Hepatocyte (in vitro differentiated cells): ENCODE data around the gene SPATA9. TPM values are rescaled to one million over a fixed set of nuclear protein-coding genes. Genes with fewer than 3 reads are reported as not detected.
A peak's percentile ranks its signal among the peaks of the same experiment; 100 is the strongest.

Experiments used
- DNase-seq: peaks from one replicate; pipeline ENCODE4 v3.0.0-alpha.2; 2016; ENCODE audit warnings: low spot score
- H2AFZ ChIP-seq: fragments of 200-600 bp; sonication (generic); 2 replicates; pipeline ENCODE4 v1.6.0; 2016; ENCODE audit warnings: antibody characterized with exemption, mild to moderate bottlenecking
- H3K27ac ChIP-seq: fragments of 200-600 bp; sonication (generic); 2 replicates; pipeline ENCODE4 v1.5.1; 2016; ENCODE audit warnings: mild to moderate bottlenecking
- H3K27me3 ChIP-seq: fragments of 200-600 bp; sonication (generic); 2 replicates; pipeline ENCODE4 v1.6.1; 2016
- H3K36me3 ChIP-seq: fragments of 200-600 bp; sonication (generic); replicated peaks from 2 replicates; pipeline ENCODE4 v1.5.1; 2016; ENCODE audit warnings: low read depth; ENCODE audit not compliant: insufficient read depth
- H3K4me1 ChIP-seq: fragments of 200-600 bp; sonication (generic); 2 replicates; pipeline ENCODE4 v1.5.1; 2016; ENCODE audit warnings: mild to moderate bottlenecking, moderate library complexity; ENCODE audit not compliant: insufficient read depth
- H3K4me2 ChIP-seq: fragments of 200-600 bp; sonication (generic); 2 replicates; pipeline ENCODE4 v1.6.0; 2016
- H3K4me3 ChIP-seq: fragments of 200-600 bp; sonication (generic); 2 replicates; pipeline ENCODE4 v1.5.1; 2016; ENCODE audit warnings: mild to moderate bottlenecking
- H3K79me2 ChIP-seq: fragments of 200-600 bp; sonication (generic); 2 replicates; pipeline ENCODE4 v1.6.0; 2017; ENCODE audit warnings: mild to moderate bottlenecking
- H3K9me2 ChIP-seq: fragments of 200-600 bp; sonication (generic); replicated peaks from 2 replicates; pipeline ENCODE4 v1.6.0; 2017; ENCODE audit warnings: mild to moderate bottlenecking; ENCODE audit not compliant: insufficient read depth
- H3K9me3 ChIP-seq: fragments of 200-600 bp; sonication (generic); 2 replicates; pipeline ENCODE4 v1.5.1; 2016; ENCODE audit warnings: low read depth, mild to moderate bottlenecking
- H4K20me1 ChIP-seq: fragments of 200-600 bp; sonication (generic); 2 replicates; pipeline ENCODE4 v1.6.0; 2016; ENCODE audit warnings: mild to moderate bottlenecking; ENCODE audit not compliant: insufficient read depth, poor library complexity, severe bottlenecking
- CTCF ChIP-seq: fragments of 200-600 bp; sonication (generic); IDR thresholded peaks from 2 replicates; pipeline ENCODE4 v1.5.1; 2016; ENCODE audit warnings: antibody characterized with exemption, mild to moderate bottlenecking; ENCODE audit not compliant: poor library complexity
- EZH2 ChIP-seq: fragments of 200-600 bp; sonication (generic); IDR thresholded peaks from 2 replicates; pipeline ENCODE4 v1.6.1; 2016; ENCODE audit warnings: antibody characterized with exemption, mild to moderate bottlenecking, borderline replicate concordance
- EZH2phosphoT487 ChIP-seq: fragments of 200-600 bp; sonication (generic); IDR thresholded peaks from one replicate; pipeline ENCODE4 v1.6.1; 2018; ENCODE audit warnings: antibody characterized with exemption, mild to moderate bottlenecking, low read depth, moderate library complexity; ENCODE audit not compliant: unreplicated experiment, severe bottlenecking
- WGBS: methylation state at CpG from one replicate; pipeline ENCODE4 v1.1.6; 2016; ENCODE audit warnings: low lambda C conversion rate; ENCODE audit errors: missing lambda C conversion rate; 5-methylcytosine and 5-hydroxymethylcytosine counted together
- polyA plus RNA-seq: library from polyadenylated mRNA; unstranded; fragments of >200 nt; fragmentation: Nextera tagmentation; extraction: Ambion mirVana; gene quantifications from 2 replicates; pipeline ENCODE4 v1.2.1, GENCODE V29; 2016
- total RNA-seq: library from RNA; depleted of rRNA; stranded (reverse); fragments of >200 nt; gene quantifications from 2 replicates; pipeline ENCODE4 v1.2.3, GENCODE V29; 2014

SPATA9 gene
- total and polyA plus RNA-seq, 2 experiments from 2014 or later = 0.33 to 1.2 TPM

GRCh38 chr5:95631991-95632675, 50.7 kb downstream of the SPATA9 start:
- no peaks in the 10 kb centered on the region for H3K9me3 ChIP-seq
- TF ChIP-seq EZH2 (no peak), CTCF (no peak), EZH2phosphoT487 (no peak)
- no peaks in the 10 kb centered on the region for H4K20me1 ChIP-seq
- peak overlapping the region; percentile 91 for H3K27ac ChIP-seq
- H3K4me1 ChIP-seq = peaks cover 5% of the 10 kb centered on the region
- H3K79me2 ChIP-seq = no peaks in the 10 kb centered on the region
- no peak overlapping the region for H3K4me3 ChIP-seq
- H3K4me2 ChIP-seq = peak overlapping the region; percentile 20
- no peaks in the 10 kb centered on the region for H3K27me3 ChIP-seq
- H3K36me3 ChIP-seq = no peaks in the 10 kb centered on the region
- peak; percentile 65 for DNase-seq
- no peaks in the 10 kb centered on the region for H3K9me2 ChIP-seq
- 83% methylated on average over 4 of the region's 4 CpGs for WGBS
- no peak overlapping the region for H2AFZ ChIP-seq

- no peaks in the 10 kb centered on the region for H4K20me1 ChIP-seq
- peak; percentile 47 for DNase-seq
- H3K27me3 ChIP-seq = no peaks in the 10 kb centered on the region
- H3K27ac ChIP-seq = peak overlapping the region; percentile 91
- H2AFZ ChIP-seq = no peak overlapping the region
- WGBS = 36% methylated on average over 2 of the region's 2 CpGs
- H3K9me2 ChIP-seq = no peaks in the 10 kb centered on the region
- H3K4me2 ChIP-seq = peak overlapping the region; percentile 20
- no peaks in the 10 kb centered on the region for H3K79me2 ChIP-seq
- TF ChIP-seq CTCF (no peak), EZH2 (no peak), EZH2phosphoT487 (no peak)
- no peak overlapping the region for H3K4me3 ChIP-seq
- H3K36me3 ChIP-seq = no peaks in the 10 kb centered on the region
- H3K9me3 ChIP-seq = no peaks in the 10 kb centered on the region
- peaks cover 5% of the 10 kb centered on the region for H3K4me1 ChIP-seq
These were observed 51.4 kb downstream of the SPATA9 start for GRCh38 chr5:95631255-95631958.

- peak overlapping the region; percentile 3 for H3K4me2 ChIP-seq
- H3K4me3 ChIP-seq = no peak overlapping the region
- H3K9me2 ChIP-seq = no peaks in the 10 kb centered on the region
- no peak overlapping the region for H2AFZ ChIP-seq
- H3K9me3 ChIP-seq = no peaks in the 10 kb centered on the region
- H3K79me2 ChIP-seq = no peaks in the 10 kb centered on the region
- H3K27me3 ChIP-seq = no peaks in the 10 kb centered on the region
- peaks cover 5% of the 10 kb centered on the region for H3K4me1 ChIP-seq
- no peak for DNase-seq
- H3K27ac ChIP-seq = peak overlapping the region; percentile 91
- WGBS = 96% methylated on average over 5 of the region's 5 CpGs
- no peak for TF ChIP-seq EZH2phosphoT487
- TF ChIP-seq CTCF = no peak
- TF ChIP-seq EZH2 = no peak
- H3K36me3 ChIP-seq = no peaks in the 10 kb centered on the region
- H4K20me1 ChIP-seq = no peaks in the 10 kb centered on the region
These were observed 52.3 kb downstream of the SPATA9 start for GRCh38 chr5:95630394-95630917.
